ENCODE measurements around the gene SLC25A42. TPM values are rescaled to one million over a fixed set of nuclear protein-coding genes. Genes with fewer than 3 reads are reported as not detected.

SLC25A42 gene
- total RNA-seq, 1 donor from 2014 or later = 3.7 TPM

GRCh38 chr19:19160461-19161035 is 96.8 kb downstream of the SLC25A42 start:
- DNase-seq (ENCODE audit: low read depth in 2 of 2) = no peak

DNA sequence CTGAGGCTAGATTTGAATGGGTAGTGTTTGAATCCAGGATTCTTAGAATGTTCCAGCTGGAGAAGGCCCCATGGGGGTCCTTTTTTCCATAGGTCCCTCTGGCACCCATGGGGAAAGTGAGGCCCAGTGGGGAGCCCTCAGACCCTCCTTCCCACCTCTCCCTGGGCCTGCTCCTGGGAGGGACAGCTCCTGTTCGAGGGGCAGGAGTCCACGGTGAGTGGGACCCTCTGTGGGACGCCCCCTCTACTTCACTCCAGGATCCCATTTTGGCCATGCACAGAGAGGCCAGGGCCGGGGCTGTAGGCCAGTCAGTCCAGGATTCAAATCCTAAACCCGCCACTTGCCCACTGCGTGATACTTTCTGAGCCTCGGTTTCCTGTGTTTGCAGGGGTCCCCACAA is 98.7 kb downstream of the SLC25A42 start:
- DNase-seq (ENCODE audit: low read depth in 2 of 2) = no peak

Other genes starting within 250 kb of the SLC25A42 start
- 40.2 and 58.9 TPM in 2 replicates for gene UPF1, start 232.0 kb upstream of the SLC25A42 start, total RNA-seq
- gene CERS1, start 167.8 kb upstream of the SLC25A42 start, total RNA-seq = 2.4 and 5.1 TPM in 2 replicates
- gene COPE, start 144.6 kb upstream of the SLC25A42 start, total RNA-seq = 161 and 214 TPM in 2 replicates
- 42.7 and 43.9 TPM in 2 replicates for gene DDX49, start 144.3 kb upstream of the SLC25A42 start, total RNA-seq
- 96.2 and 232 TPM in 2 replicates for gene HOMER3, start 122.8 kb upstream of the SLC25A42 start, total RNA-seq
- 11.0 and 16.1 TPM in 2 replicates for gene SUGP2, start 30.5 kb upstream of the SLC25A42 start, total RNA-seq
- 41.0 and 53.7 TPM in 2 replicates for gene ARMC6, start 30.4 kb upstream of the SLC25A42 start, total RNA-seq
- gene TMEM161A, start 74.5 kb downstream of the SLC25A42 start, total RNA-seq = 11.3 and 20.5 TPM in 2 replicates
- not detected in 2 replicates for gene MEF2B, start 106.3 kb downstream of the SLC25A42 start, total RNA-seq
- 15.8 and 17.8 TPM in 2 replicates for gene BORCS8, start 128.2 kb downstream of the SLC25A42 start, total RNA-seq
- gene RFXANK, start 128.3 kb downstream of the SLC25A42 start, total RNA-seq = 70.7 and 83.3 TPM in 2 replicates
- 8.1 and 10.6 TPM in 2 replicates for gene NR2C2AP, start 139.4 kb downstream of the SLC25A42 start, total RNA-seq
- gene NCAN, start 148.0 kb downstream of the SLC25A42 start, total RNA-seq = under 0.01 TPM in 1 of 2 replicates, not detected in the other
- gene TM6SF2, start 209.3 kb downstream of the SLC25A42 start, total RNA-seq = not detected in 2 replicates

All from dermis microvascular lymphatic vessel endothelial cell (primary cell).